ENCODE measurements around the gene TAOK2.
"Not testable (repeated sequence)": the region's sequence is repeated elsewhere in the genome, so short reads cannot be mapped to it uniquely, and the experiment has no call there.

Gene TAOK2

GRCh38 chr16:30026449-30026848 is 52.8 kb downstream of the TAOK2 start:
- DNase-seq, result no peak

GRCh38 chr16:30027588-30028437 is 54.1 kb downstream of the TAOK2 start:
- no peak for DNase-seq

- no peak for DNase-seq
Observed at GRCh38 chr16:30028438-30029076, 54.9 kb downstream of the TAOK2 start.

GRCh38 chr16:30030011-30030685 is 56.5 kb downstream of the TAOK2 start:
- DNase-seq, result no peak

GRCh38 chr16:30030841-30031413 is 57.3 kb downstream of the TAOK2 start, which contains the start of gene TLCD3B:
Gene TLCD3B (minus strand): TSS chr16:30031271. CDS start chr16:30030527, 744 bp downstream.
- no peak for DNase-seq

- no peak for DNase-seq
Observed at GRCh38 chr16:30031477-30031918, 57.8 kb downstream of the TAOK2 start.

GRCh38 chr16:30032083-30032819 is 58.6 kb downstream of the TAOK2 start:
- DNase-seq, result peak; percentile 47

- DNase-seq, result no peak
Observed at GRCh38 chr16:30033270-30033669, 59.6 kb downstream of the TAOK2 start.

- no peak for DNase-seq
Observed at GRCh38 chr16:30040221-30040620, 66.6 kb downstream of the TAOK2 start.

- DNase-seq, result not testable (repeated sequence)
Observed at GRCh38 chr16:30040690-30041089, 67.0 kb downstream of the TAOK2 start.

GRCh38 chr16:30041841-30042240 is 68.2 kb downstream of the TAOK2 start:
- peak; percentile 40 for DNase-seq
